Measurements from ENCODE around the gene ASIP. TPM values are rescaled to one million over a fixed set of nuclear protein-coding genes. Genes with fewer than 3 reads are reported as not detected.

ASIP gene
- total and polyA plus RNA-seq, 2 of the 4 experiments (the other 2 are of a cell fraction), result not detected

- Histone ChIP-seq H3K9me1 (ENCODE audit: insufficient read depth, low read length) (no peaks in the 10 kb centered on the region), H2AK9ac (replicated peaks; ENCODE audit: low read depth, low read length, poor library complexity) (no peak overlapping the region), H4K20me1 (ENCODE audit: insufficient read depth, low read length) (no peaks in the 10 kb centered on the region), H3K23ac (ENCODE audit: low read depth, low read length) (no peak overlapping the region), H3K56ac (ENCODE audit: extremely low read depth, insufficient read depth, low read length) (no peak overlapping the region), H4K8ac (ENCODE audit: low read depth in 2 of 2, low read length in 2 of 2) (no peak overlapping the region), H4K91ac (ENCODE audit: insufficient read depth, low read depth, low read length) (no peak overlapping the region), H3K79me1 (ENCODE audit: low read depth in 1 of 2, low read length in 2 of 2) (no peaks in the 10 kb centered on the region), H3K4ac (ENCODE audit: low read depth, low read length) (no peak overlapping the region), H3K9ac (ENCODE audit: low read depth, low read length) (no peak overlapping the region), H2BK15ac (ENCODE audit: low read depth, low read length) (no peak overlapping the region; the same call in 2 of the 3 replicates), H3K14ac (replicated peaks; ENCODE audit: low read depth, low read length) (no peak overlapping the region), H3K4me2 (ENCODE audit: low read depth, low read length) (no peak overlapping the region), H2BK20ac (ENCODE audit: low read depth, low read length) (no peak overlapping the region), H3K18ac (ENCODE audit: low read depth, low read length) (no peak overlapping the region), H2AFZ (replicated peaks; ENCODE audit: low read length, poor library complexity) (no peak overlapping the region), H4K5ac (ENCODE audit: low read depth, low read length) (no peak overlapping the region), H2BK5ac (ENCODE audit: low read depth, low read length, poor library complexity, severe bottlenecking) (no peak overlapping the region), H3K9me3 (ENCODE audit: control insufficient read depth, insufficient read depth, low read length) (peaks cover 4% of the 10 kb centered on the region), H2AK5ac (ENCODE audit: low read depth, low read length) (no peak overlapping the region), H3K4me1 (ENCODE audit: control insufficient read depth, insufficient read depth, low read length) (no peaks in the 10 kb centered on the region), H2BK120ac (ENCODE audit: low read depth, low read length) (no peak overlapping the region), H3K4me3 (ENCODE audit: insufficient read depth, low read depth, low read length) (no peak overlapping the region), H3K36me3 (ENCODE audit: control insufficient read depth, insufficient read depth, low read length) (no peaks in the 10 kb centered on the region), H3K27ac (ENCODE audit: insufficient read depth, low read length) (no peak overlapping the region), H3K27me3 (ENCODE audit: control insufficient read depth, insufficient read depth, low read length) (peaks cover 9% of the 10 kb centered on the region)
- ChIA-PET POLR2A (ENCODE audit: unreplicated experiment) (no interaction called here), CTCF (no interaction called here)
- no TSS peak for BruUV-seq (replicated peaks)
- intact Hi-C loops (cut with micrococcal nuclease) (no loop called here), dilution Hi-C loops (cut with HindIII; ENCODE audit: low sequenced_read_pairs, unreplicated experiment) (no loop called here), in situ Hi-C loops (cut with MboI; ENCODE audit: low sequenced_read_pairs) (no loop called here)
- no peak for TF ChIP-seq SMC3 (IDR thresholded peaks at IDR 0.05; ENCODE audit: low read depth, low read length)
- TF ChIP-seq CTCF (conservative IDR thresholded peaks at IDR 0.05; ENCODE audit: low read depth, low read length), result no peak
- no peak for TF ChIP-seq RAD21 (IDR thresholded peaks at IDR 0.05; ENCODE audit: low read length)
- no peak for TF ChIP-seq BHLHE40 (IDR thresholded peaks at IDR 0.05; ENCODE audit: low read depth, low read length)
- no peak for TF ChIP-seq ELK1 (IDR thresholded peaks at IDR 0.05; ENCODE audit: borderline replicate concordance, low read depth, low read length)
- no peak for TF ChIP-seq MAFK (IDR thresholded peaks at IDR 0.05; ENCODE audit: low read depth, low read length)
- TF ChIP-seq RCOR1 (IDR thresholded peaks at IDR 0.05; ENCODE audit: insufficient replicate concordance, low read length), result no peak
- no peak for TF ChIP-seq USF2 (IDR thresholded peaks at IDR 0.05; ENCODE audit: low read depth, low read length)
- TF ChIP-seq MXI1 (IDR thresholded peaks at IDR 0.05; ENCODE audit: borderline replicate concordance, low read depth, low read length), result no peak
- TF ChIP-seq CHD1 (IDR thresholded peaks at IDR 0.05; ENCODE audit: low read depth, low read length), result no peak
- TF ChIP-seq RFX5 (IDR thresholded peaks at IDR 0.05; ENCODE audit: low read depth, low read length), result no peak
- TF ChIP-seq MAZ (IDR thresholded peaks at IDR 0.05; ENCODE audit: borderline replicate concordance, low read depth, low read length), result no peak
- TF ChIP-seq CEBPB (IDR thresholded peaks at IDR 0.05; ENCODE audit: low read depth, low read length), result no peak
- no peak for TF ChIP-seq POLR2A (IDR thresholded peaks at IDR 0.05; ENCODE audit: low read depth, low read length)
- TF ChIP-seq FOS (IDR thresholded peaks at IDR 0.05; ENCODE audit: low read depth, low read length), result no peak
- no peak for TF ChIP-seq NFE2L2 (IDR thresholded peaks at IDR 0.05; ENCODE audit: low read depth, low read length)
- no peak for ATAC-seq (ENCODE audit: low read depth)
- DNase-seq, result no peak
These were observed 9.6 kb upstream of the ASIP start for GRCh38 chr20:34231634-34232033.
